GM19467 (cell line): ENCODE measurements around the gene ADAMTS10.
"Not testable (repeated sequence)": the region's sequence is repeated elsewhere in the genome, so short reads cannot be mapped to it uniquely, and the experiment has no call there.

ENCODE experiments used
- ATAC-seq: cut with Tn5 transposase; IDR thresholded peaks from one replicate; pipeline ENCODE4 v1.9.1; 2021; ENCODE audit warnings: mild to moderate bottlenecking, moderate library complexity; ENCODE audit not compliant: unreplicated experiment

The ADAMTS10 gene

GRCh38 chr19:8596168-8596567, 14.3 kb downstream of the ADAMTS10 start:
- ATAC-seq: no peak

GRCh38 chr19:8595651-8596050, 14.9 kb downstream of the ADAMTS10 start:
- ATAC-seq: no peak

GRCh38 chr19:8593931-8594330, 16.6 kb downstream of the ADAMTS10 start:
- ATAC-seq: no peak

GRCh38 chr19:8592231-8593009, 18.1 kb downstream of the ADAMTS10 start:
- no peak for ATAC-seq

- ATAC-seq: no peak
Measured at GRCh38 chr19:8589177-8589714, 21.3 kb downstream of the ADAMTS10 start.

GRCh38 chr19:8585894-8586750, 24.4 kb downstream of the ADAMTS10 start:
- ATAC-seq: no peak

GRCh38 chr19:8584965-8585893, 25.3 kb downstream of the ADAMTS10 start:
- ATAC-seq: no peak

- peak; percentile 60 for ATAC-seq
Measured at GRCh38 chr19:8580710-8581281, 29.7 kb downstream of the ADAMTS10 start.

- no peak for ATAC-seq
Measured at GRCh38 chr19:8578642-8579265, 31.8 kb downstream of the ADAMTS10 start.

- no peak for ATAC-seq
Measured at GRCh38 chr19:8577741-8578140, 32.8 kb downstream of the ADAMTS10 start.

- ATAC-seq: no peak
Measured at GRCh38 chr19:8577247-8577646, 33.3 kb downstream of the ADAMTS10 start, which contains the start of gene MYO1F. Gene MYO1F, minus strand, starts transcription at chr19:8577442. Its CDS starts 133 bp downstream, at chr19:8577309.

- no peak for ATAC-seq
Measured at GRCh38 chr19:8576273-8576993, 34.1 kb downstream of the ADAMTS10 start.

GRCh38 chr19:8575467-8575997, 35.0 kb downstream of the ADAMTS10 start:
- ATAC-seq: no peak

GRCh38 chr19:8574619-8574922, 35.9 kb downstream of the ADAMTS10 start:
- not testable (repeated sequence) for ATAC-seq

GRCh38 chr19:8573316-8573715, 37.2 kb downstream of the ADAMTS10 start:
- no peak for ATAC-seq

GRCh38 chr19:8571006-8571411, 39.5 kb downstream of the ADAMTS10 start:
- no peak for ATAC-seq

GRCh38 chr19:8569066-8569771, 41.3 kb downstream of the ADAMTS10 start:
- ATAC-seq: peak; percentile 85

- no peak for ATAC-seq
Measured at GRCh38 chr19:8567522-8568172, 42.9 kb downstream of the ADAMTS10 start.
